Activated CD4-positive, alpha-beta T cell treated with anti-CD3 and anti-CD28 coated beads, Interleukin-10, Interleukin-2, amounts not matched to agents 100 ng/mL and 50 ng/mL, durations not matched to agents 16 hours and 8 hours (primary cell): ENCODE data around the gene MAP4K2.
"Not testable (repeated sequence)": the region's sequence is repeated elsewhere in the genome, so short reads cannot be mapped to it uniquely, and the experiment has no call there.

Source experiments
- DNase-seq: peaks from one replicate; pipeline ENCODE4 v3.0.0-alpha.2; 2020

MAP4K2 gene

GRCh38 chr11:64838600-64839334, 35.8 kb upstream of the MAP4K2 start:
- DNase-seq, result no peak

- no peak for DNase-seq
Measured at GRCh38 chr11:64837887-64838351, 34.9 kb upstream of the MAP4K2 start.

- no peak for DNase-seq
Measured at GRCh38 chr11:64836448-64837072, 33.5 kb upstream of the MAP4K2 start.

- no peak for DNase-seq
Measured at GRCh38 chr11:64835616-64836447, 32.8 kb upstream of the MAP4K2 start.

- DNase-seq, result no peak
Measured at GRCh38 chr11:64834723-64835615, 32.0 kb upstream of the MAP4K2 start.

- DNase-seq, result no peak
Measured at GRCh38 chr11:64834031-64834722, 31.2 kb upstream of the MAP4K2 start.

- DNase-seq, result no peak
Measured at GRCh38 chr11:64833509-64833908, 30.5 kb upstream of the MAP4K2 start.

- no peak for DNase-seq
Measured at GRCh38 chr11:64833198-64833502, 30.1 kb upstream of the MAP4K2 start.

- DNase-seq, result no peak
Measured at GRCh38 chr11:64832467-64833197, 29.6 kb upstream of the MAP4K2 start.

GRCh38 chr11:64831411-64831891, 28.4 kb upstream of the MAP4K2 start:
- no peak for DNase-seq

GRCh38 chr11:64829536-64830251, 26.7 kb upstream of the MAP4K2 start:
- no peak for DNase-seq

GRCh38 chr11:64827451-64827839, 24.4 kb upstream of the MAP4K2 start:
- no peak for DNase-seq

- DNase-seq, result no peak
Measured at GRCh38 chr11:64826578-64827450, 23.8 kb upstream of the MAP4K2 start.

- DNase-seq, result no peak
Measured at GRCh38 chr11:64826062-64826461, 23.0 kb upstream of the MAP4K2 start.

- DNase-seq, result no peak
Measured at GRCh38 chr11:64823568-64824119, 20.6 kb upstream of the MAP4K2 start.

- no peak for DNase-seq
Measured at GRCh38 chr11:64817476-64817875, 14.5 kb upstream of the MAP4K2 start.

- not testable (repeated sequence) for DNase-seq
Measured at GRCh38 chr11:64815433-64815832, 12.4 kb upstream of the MAP4K2 start.

GRCh38 chr11:64814712-64815187, 11.7 kb upstream of the MAP4K2 start:
- DNase-seq, result no peak

- no peak for DNase-seq
Measured at GRCh38 chr11:64813826-64814225, 10.8 kb upstream of the MAP4K2 start.
